GM18870 (cell line): ENCODE results near the gene QRICH1.

Experiments
- ATAC-seq: cut with Tn5 transposase; IDR thresholded peaks from one replicate; pipeline ENCODE4 v1.9.1; 2021; ENCODE audit warnings: moderate library complexity; ENCODE audit not compliant: unreplicated experiment

QRICH1 gene

DNA sequence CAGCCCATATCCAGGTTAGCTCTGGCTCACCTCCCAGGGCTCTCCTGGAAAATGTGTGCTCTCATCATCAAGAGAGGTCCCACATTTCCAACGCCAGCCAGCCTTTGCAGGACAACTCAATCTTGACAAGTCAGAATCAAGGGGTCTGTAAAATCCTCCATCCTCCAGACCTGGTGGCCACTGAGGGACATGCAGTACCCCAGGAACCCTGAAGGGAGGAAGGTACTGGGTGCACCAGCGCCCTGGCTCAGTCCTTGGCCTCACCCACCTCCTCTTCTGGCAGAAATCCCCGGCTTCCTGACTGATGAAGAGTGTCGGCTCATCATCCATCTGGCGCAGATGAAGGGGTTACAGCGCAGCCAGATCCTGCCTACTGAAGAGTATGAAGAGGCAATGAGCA lies 92.7 kb downstream of the QRICH1 start:
- no peak for ATAC-seq

DNA sequence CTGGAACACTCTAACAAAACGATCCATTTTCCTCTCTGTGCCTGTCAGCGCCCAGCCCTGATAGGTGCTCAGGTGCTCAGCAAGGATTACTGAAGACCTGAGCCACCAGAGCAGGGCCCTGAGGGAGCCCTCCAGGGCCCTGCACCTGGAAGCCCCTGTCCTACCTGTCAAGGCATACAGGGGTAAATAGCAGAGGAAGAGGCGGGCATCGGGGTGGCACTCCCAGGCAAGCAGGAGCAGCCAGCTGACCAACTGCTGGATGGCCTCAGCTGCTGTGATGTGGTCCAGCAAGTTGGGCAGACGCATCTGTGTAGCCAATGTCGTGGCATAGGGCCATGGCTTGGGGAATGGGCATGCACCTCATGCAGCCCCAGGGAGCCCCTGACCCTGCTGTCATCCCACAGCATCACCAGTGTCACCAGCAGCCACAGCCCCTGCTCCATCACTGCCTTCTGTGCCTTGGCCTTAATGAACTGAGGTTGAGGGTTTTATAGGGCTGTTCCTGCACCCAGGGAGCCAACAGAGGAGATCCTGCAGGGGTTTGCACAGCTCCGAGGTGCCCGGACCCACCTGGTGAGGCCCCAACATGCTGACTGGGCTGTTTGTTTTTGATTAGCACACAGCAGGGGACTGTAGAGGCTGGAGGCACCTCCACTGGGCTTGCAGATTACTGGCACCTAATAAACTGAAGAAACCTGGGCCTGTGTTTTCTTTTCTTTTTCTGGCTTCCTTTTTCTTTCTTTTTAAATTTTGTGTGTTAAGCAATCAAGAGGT lies 94.6 kb downstream of the QRICH1 start:
- no peak for ATAC-seq

GRCh38 chr3:48997714-48998637 lies 95.9 kb downstream of the QRICH1 start:
- no peak for ATAC-seq

DNA sequence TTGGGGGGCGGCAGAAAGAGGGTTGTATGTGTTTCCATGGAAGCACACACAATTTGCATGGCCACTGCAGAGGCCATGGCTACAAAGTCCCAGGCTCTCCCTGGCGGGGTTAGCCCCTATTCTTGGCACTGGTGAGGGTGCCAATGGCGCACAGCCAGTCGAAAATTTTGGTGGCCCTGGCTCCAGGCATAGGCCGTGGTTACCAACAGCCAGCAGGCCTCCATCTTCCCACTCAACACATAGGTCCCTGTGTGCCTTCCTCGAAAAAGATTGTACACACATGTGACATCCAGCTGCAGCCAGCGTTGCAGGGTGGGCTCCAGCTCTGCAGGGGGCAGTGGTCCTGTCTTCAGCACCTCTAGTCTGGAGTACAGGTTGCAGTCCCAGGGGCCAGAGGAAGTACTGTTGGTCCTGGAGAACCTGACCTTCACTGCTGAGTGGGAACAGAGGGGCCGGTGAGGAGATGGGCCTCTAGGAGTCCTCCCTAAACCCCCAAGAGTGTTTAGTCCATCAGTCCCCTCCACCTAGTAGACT lies 96.7 kb downstream of the QRICH1 start:
- ATAC-seq = no peak

GRCh38 chr3:48996640-48997039 lies 97.2 kb downstream of the QRICH1 start:
- no peak for ATAC-seq

- no peak for ATAC-seq
Measured at GRCh38 chr3:48993834-48994233, 100.0 kb downstream of the QRICH1 start.

GRCh38 chr3:48991851-48992545 lies 101.9 kb downstream of the QRICH1 start:
- ATAC-seq = no peak

GRCh38 chr3:48990636-48991469 lies 103.0 kb downstream of the QRICH1 start:
- ATAC-seq = no peak

DNA sequence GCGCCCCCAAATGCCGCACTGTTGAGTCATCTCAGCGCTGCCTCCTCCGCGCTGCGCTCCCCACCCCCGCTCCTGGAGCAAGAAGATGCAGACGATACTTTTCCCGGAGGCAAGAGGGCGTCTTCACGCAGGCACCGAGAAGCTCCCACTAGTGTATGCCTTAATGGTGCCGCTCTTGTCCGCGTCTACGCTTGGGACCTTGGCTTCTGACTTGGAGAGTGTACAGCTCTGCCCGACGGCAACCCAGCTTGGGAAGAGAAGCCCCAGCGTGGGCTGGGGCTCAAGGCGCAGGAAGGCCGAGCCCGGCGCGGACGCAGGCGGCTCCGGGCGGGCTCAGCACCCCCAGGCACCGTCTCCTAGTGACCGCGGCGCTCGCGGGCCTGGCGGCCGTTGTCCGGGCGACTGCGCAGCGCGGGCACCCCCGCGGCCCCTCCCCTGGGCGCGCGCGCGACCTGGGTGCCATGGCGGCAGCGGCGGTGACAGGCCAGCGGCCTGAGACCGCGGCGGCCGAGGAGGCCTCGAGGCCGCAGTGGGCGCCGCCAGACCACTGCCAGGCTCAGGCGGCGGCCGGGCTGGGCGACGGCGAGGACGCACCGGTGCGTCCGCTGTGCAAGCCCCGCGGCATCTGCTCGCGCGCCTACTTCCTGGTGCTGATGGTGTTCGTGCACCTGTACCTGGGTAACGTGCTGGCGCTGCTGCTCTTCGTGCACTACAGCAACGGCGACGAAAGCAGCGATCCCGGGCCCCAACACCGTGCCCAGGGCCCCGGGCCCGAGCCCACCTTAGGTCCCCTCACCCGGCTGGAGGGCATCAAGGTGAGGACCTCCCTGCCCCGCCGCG lies 103.9 kb downstream of the QRICH1 start, which contains the start of gene P4HTM:
P4HTM (plus strand) TSS at position 446 of the 840 bp plus-strand sequence; CDS start at position 462, 16 bp downstream.
- ATAC-seq = no peak

GRCh38 chr3:48989126-48989795 lies 104.6 kb downstream of the QRICH1 start:
- ATAC-seq = no peak

GRCh38 chr3:48985831-48986376 lies 108.0 kb downstream of the QRICH1 start:
- no peak for ATAC-seq

GRCh38 chr3:48984663-48985062 lies 109.2 kb downstream of the QRICH1 start:
- no peak for ATAC-seq

- ATAC-seq = no peak
Measured at GRCh38 chr3:48983096-48983495, 110.8 kb downstream of the QRICH1 start.

DNA sequence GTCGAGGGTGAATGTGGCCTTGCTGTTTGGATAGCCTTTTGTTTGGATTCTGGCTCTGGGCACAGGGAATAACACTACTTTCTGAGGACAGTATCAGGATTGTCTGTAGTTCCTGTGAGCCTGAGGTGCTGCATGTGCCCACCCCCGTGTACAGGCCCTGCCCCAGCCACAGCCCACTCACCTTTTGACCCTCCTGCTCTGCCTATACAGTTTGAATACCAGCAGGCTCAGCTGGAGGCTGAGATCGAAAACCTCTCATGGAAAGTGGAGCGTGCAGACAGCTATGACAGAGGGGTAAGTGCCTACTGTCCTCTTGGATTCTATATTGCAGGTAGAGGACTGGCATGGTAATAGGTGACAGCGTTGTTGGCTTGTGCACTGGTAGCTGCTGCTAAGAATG lies 111.2 kb downstream of the QRICH1 start:
- ATAC-seq = no peak

DNA sequence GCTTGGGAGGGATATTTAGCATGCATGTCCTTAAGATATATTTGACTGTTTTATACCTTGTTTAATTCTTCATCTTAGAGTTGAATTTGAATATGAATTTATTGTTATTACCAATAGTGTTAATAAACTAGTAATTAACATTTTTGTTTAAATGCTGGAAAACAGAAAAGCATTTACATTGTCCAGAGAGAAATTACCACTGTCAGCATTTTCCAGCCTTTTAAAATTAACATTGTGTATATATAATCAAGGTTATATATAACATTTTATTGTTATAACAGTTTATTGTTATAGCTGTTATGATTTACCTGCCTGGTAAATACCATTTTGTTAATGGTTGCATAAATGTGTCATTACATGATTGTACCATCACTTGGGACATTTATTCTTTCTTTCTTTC lies 111.9 kb downstream of the QRICH1 start:
- ATAC-seq = no peak

DNA sequence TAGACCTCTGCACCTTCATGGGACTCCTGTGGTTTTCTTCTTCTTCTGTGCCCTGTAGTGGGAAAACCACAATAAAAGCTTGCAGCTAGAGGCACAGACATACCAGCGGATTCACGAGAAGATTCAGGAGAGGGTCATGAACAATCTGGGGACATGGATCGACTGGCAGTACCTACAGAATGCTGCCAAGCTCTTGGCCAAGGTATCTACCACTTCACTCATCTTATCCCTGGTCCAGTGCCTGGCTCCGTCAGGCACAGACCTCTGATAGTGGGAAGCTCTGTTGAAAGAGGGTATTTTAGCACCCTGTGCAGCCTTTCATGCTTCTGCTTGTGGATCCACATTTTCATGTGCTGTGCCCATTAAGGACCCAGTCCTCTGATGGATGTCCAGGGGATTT lies 113.6 kb downstream of the QRICH1 start:
- no peak for ATAC-seq
